ENCODE results near the gene KAT8. TPM values are rescaled to one million over a fixed set of nuclear protein-coding genes. Genes with fewer than 3 reads are reported as not detected.

KAT8 gene
- total and polyA plus RNA-seq, 9 donors = 45.9 to 65.2 (median 53.2) TPM

GRCh38 chr16:31106509-31107464 lies 10.7 kb upstream of the KAT8 start:
- Histone ChIP-seq H3K9me3 (replicated peaks; ENCODE audit: control insufficient read depth, low read depth, low read length) (no peaks in the 10 kb centered on the region), H3K4me1 (ENCODE audit: control insufficient read depth, insufficient read depth, low read length) (peaks cover 27% of the 10 kb centered on the region), H3K36me3 (ENCODE audit: control insufficient read depth, insufficient read depth, low read length) (peaks cover 26% of the 10 kb centered on the region), H3K27me3 (ENCODE audit: control insufficient read depth, insufficient read depth, low read length) (no peaks in the 10 kb centered on the region), H3K27ac (ENCODE audit: low read length) (no peak overlapping the region), H3K4me3 (ENCODE audit: low read length) (no peak overlapping the region)
- WGBS (ENCODE audit: insufficient coverage) = 80% methylated on average over 11 of the region's 28 CpGs
- DNase-seq = no peak

DNA sequence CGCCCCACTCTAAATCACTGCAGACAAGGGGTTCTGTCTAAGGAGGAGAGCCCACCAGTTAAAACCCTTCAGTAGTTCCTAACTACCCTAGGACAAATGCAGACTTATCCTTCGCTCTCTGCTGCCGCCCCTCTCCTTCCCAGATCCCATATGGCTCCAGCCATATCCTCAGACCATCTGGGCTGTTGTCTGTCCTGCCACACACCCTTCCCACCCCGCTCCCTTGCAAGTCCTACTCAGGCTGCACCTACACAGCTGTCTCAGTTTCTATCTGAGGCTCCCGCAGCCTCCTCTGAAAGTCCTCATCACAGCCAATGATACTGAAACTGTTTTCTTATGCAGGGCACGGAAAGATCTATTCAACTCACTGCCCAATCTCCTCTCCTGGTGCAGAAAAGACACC lies 10.0 kb upstream of the KAT8 start:
- peaks cover 33% of the 10 kb centered on the region for H3K36me3 ChIP-seq (ENCODE audit: control insufficient read depth, insufficient read depth, low read length)
- no peak overlapping the region for H3K27ac ChIP-seq (ENCODE audit: low read length)
- H3K4me3 ChIP-seq (ENCODE audit: low read length) = no peak overlapping the region
- H3K4me1 ChIP-seq (ENCODE audit: control insufficient read depth, insufficient read depth, low read length) = peaks cover 27% of the 10 kb centered on the region
- 77% methylated on average over 3 of the region's 6 CpGs for WGBS (ENCODE audit: insufficient coverage)
- no peak for DNase-seq
- no peaks in the 10 kb centered on the region for H3K27me3 ChIP-seq (ENCODE audit: control insufficient read depth, insufficient read depth, low read length)
- H3K9me3 ChIP-seq (replicated peaks; ENCODE audit: control insufficient read depth, low read depth, low read length) = no peaks in the 10 kb centered on the region

- peak; percentile 86 for DNase-seq
- Histone ChIP-seq H3K27ac (ENCODE audit: low read length) (peak within 1 kb of the TSS; percentile 20), H3K9me3 (replicated peaks; ENCODE audit: control insufficient read depth, low read depth, low read length) (no peaks in the 10 kb centered on the region), H3K4me3 (ENCODE audit: low read length) (peak within 1 kb of the TSS; percentile 76), H3K36me3 (ENCODE audit: control insufficient read depth, insufficient read depth, low read length) (peaks cover 39% of the 10 kb centered on the region), H3K4me1 (ENCODE audit: control insufficient read depth, insufficient read depth, low read length) (peaks cover 27% of the 10 kb centered on the region), H3K27me3 (ENCODE audit: control insufficient read depth, insufficient read depth, low read length) (no peaks in the 10 kb centered on the region)
- 3% methylated on average over 61 of the region's 68 CpGs for WGBS (ENCODE audit: insufficient coverage)
Observed at GRCh38 chr16:31108035-31108793, 9.2 kb upstream of the KAT8 start, which contains the start of gene BCKDK. BCKDK (plus strand) TSS chr16:31108386; CDS start chr16:31109224, 838 bp downstream.

GRCh38 chr16:31108794-31109558 lies 8.5 kb upstream of the KAT8 start:
- H3K27ac ChIP-seq (ENCODE audit: low read length) = peak overlapping the region; percentile 20
- H3K4me1 ChIP-seq (ENCODE audit: control insufficient read depth, insufficient read depth, low read length) = peaks cover 27% of the 10 kb centered on the region
- 20% methylated on average over 9 of the region's 57 CpGs for whole genome bisulfite sequencing (ENCODE audit: insufficient coverage)

GRCh38 chr16:31109622-31110021 lies 7.8 kb upstream of the KAT8 start:
- H3K4me1 ChIP-seq (ENCODE audit: control insufficient read depth, insufficient read depth, low read length) = peaks cover 27% of the 10 kb centered on the region
- 93% methylated on average over 8 of the region's 12 CpGs for WGBS (ENCODE audit: insufficient coverage)
- no peaks in the 10 kb centered on the region for H3K27me3 ChIP-seq (ENCODE audit: control insufficient read depth, insufficient read depth, low read length)
- H3K9me3 ChIP-seq (replicated peaks; ENCODE audit: control insufficient read depth, low read depth, low read length) = no peaks in the 10 kb centered on the region
- no peak overlapping the region for H3K4me3 ChIP-seq (ENCODE audit: low read length)
- peaks cover 43% of the 10 kb centered on the region for H3K36me3 ChIP-seq (ENCODE audit: control insufficient read depth, insufficient read depth, low read length)
- no peak for DNase-seq
- no peak overlapping the region for H3K27ac ChIP-seq (ENCODE audit: low read length)

More at GRCh38 chr16:31108794-31109558, 8.5 kb upstream of the KAT8 start:
- peaks cover 43% of the 10 kb centered on the region for H3K36me3 ChIP-seq (ENCODE audit: control insufficient read depth, insufficient read depth, low read length)
- peak overlapping the region; percentile 76 for H3K4me3 ChIP-seq (ENCODE audit: low read length)
- DNase-seq = no peak
- H3K9me3 ChIP-seq (replicated peaks; ENCODE audit: control insufficient read depth, low read depth, low read length) = no peaks in the 10 kb centered on the region
- no peaks in the 10 kb centered on the region for H3K27me3 ChIP-seq (ENCODE audit: control insufficient read depth, insufficient read depth, low read length)

DNA sequence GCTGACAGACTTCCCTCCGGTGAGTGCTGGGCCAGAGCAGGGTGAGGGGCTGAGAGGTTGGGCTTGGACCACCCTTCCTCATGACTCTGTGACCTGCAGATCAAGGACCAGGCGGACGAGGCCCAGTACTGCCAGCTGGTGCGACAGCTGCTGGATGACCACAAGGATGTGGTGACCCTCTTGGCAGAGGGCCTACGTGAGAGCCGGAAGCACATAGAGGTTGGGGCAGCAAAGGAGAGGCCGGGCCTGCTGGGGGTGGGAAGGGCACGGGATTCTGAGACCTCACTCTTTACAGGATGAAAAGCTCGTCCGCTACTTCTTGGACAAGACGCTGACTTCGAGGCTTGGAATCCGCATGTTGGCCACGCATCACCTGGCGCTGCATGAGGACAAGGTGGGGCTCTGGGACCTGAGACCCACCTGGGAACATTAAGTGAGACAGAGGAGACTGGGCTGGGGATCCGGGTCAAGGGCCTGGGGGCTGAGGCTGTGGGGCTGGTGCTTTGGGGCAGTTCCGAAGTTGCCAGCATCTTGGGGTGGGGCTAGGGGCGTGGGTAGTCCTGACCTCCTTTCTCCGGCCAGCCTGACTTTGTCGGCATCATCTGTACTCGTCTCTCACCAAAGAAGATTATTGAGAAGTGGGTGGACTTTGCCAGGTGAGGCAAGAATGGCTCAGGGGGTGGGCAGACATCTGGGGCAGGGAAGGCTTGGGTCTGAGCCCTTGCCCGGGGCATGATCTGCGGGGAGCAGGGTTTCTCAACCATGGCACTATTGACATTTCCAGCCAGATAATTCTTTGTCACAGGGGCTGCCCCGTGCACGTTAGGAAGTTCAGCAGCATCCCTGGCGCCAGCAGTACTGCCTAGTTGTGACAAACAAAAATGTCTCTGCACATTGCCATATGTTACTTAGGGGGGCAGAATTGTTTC lies 7.1 kb upstream of the KAT8 start:
- Histone ChIP-seq H3K4me3 (ENCODE audit: low read length) (no peak overlapping the region), H3K36me3 (ENCODE audit: control insufficient read depth, insufficient read depth, low read length) (peaks cover 43% of the 10 kb centered on the region), H3K9me3 (replicated peaks; ENCODE audit: control insufficient read depth, low read depth, low read length) (no peaks in the 10 kb centered on the region), H3K4me1 (ENCODE audit: control insufficient read depth, insufficient read depth, low read length) (peaks cover 27% of the 10 kb centered on the region), H3K27me3 (ENCODE audit: control insufficient read depth, insufficient read depth, low read length) (no peaks in the 10 kb centered on the region), H3K27ac (ENCODE audit: low read length) (no peak overlapping the region)
- 85% methylated on average over 19 of the region's 26 CpGs for WGBS (ENCODE audit: insufficient coverage)
- peak; percentile 44 for DNase-seq

- peaks cover 26% of the 10 kb centered on the region for H3K4me1 ChIP-seq (ENCODE audit: control insufficient read depth, insufficient read depth, low read length)
- no peaks in the 10 kb centered on the region for H3K9me3 ChIP-seq (replicated peaks; ENCODE audit: control insufficient read depth, low read depth, low read length)
- peak; percentile 7 for DNase-seq
- H3K27me3 ChIP-seq (ENCODE audit: control insufficient read depth, insufficient read depth, low read length) = no peaks in the 10 kb centered on the region
- no peak overlapping the region for H3K4me3 ChIP-seq (ENCODE audit: low read length)
- no peak overlapping the region for H3K27ac ChIP-seq (ENCODE audit: low read length)
- WGBS (ENCODE audit: insufficient coverage) = 96% methylated on average over 21 of the region's 23 CpGs
- H3K36me3 ChIP-seq (ENCODE audit: control insufficient read depth, insufficient read depth, low read length) = peaks cover 43% of the 10 kb centered on the region
Observed at GRCh38 chr16:31111881-31112466, 5.5 kb upstream of the KAT8 start.

- Histone ChIP-seq H3K36me3 (ENCODE audit: control insufficient read depth, insufficient read depth, low read length) (peaks cover 43% of the 10 kb centered on the region), H3K4me1 (ENCODE audit: control insufficient read depth, insufficient read depth, low read length) (peaks cover 27% of the 10 kb centered on the region), H3K4me3 (ENCODE audit: low read length) (no peak overlapping the region), H3K27ac (ENCODE audit: low read length) (peak overlapping the region; percentile 20), H3K9me3 (replicated peaks; ENCODE audit: control insufficient read depth, low read depth, low read length) (no peaks in the 10 kb centered on the region), H3K27me3 (ENCODE audit: control insufficient read depth, insufficient read depth, low read length) (no peaks in the 10 kb centered on the region)
- whole genome bisulfite sequencing (ENCODE audit: insufficient coverage) = 100% methylated on average over 1 of the region's 2 CpGs
- DNase-seq = no peak
Observed at GRCh38 chr16:31112711-31113110, 4.8 kb upstream of the KAT8 start.
